ENCODE results near the gene LSM10. TPM values are rescaled to one million over a fixed set of nuclear protein-coding genes. Genes with fewer than 3 reads are reported as not detected.

Gene LSM10
- total and polyA plus RNA-seq, 9 of the 15 experiments (the other 6 are each of a cell fraction or from before 2014, with no cell fraction given): 13.2 to 146 (median 68.9) TPM

DNA sequence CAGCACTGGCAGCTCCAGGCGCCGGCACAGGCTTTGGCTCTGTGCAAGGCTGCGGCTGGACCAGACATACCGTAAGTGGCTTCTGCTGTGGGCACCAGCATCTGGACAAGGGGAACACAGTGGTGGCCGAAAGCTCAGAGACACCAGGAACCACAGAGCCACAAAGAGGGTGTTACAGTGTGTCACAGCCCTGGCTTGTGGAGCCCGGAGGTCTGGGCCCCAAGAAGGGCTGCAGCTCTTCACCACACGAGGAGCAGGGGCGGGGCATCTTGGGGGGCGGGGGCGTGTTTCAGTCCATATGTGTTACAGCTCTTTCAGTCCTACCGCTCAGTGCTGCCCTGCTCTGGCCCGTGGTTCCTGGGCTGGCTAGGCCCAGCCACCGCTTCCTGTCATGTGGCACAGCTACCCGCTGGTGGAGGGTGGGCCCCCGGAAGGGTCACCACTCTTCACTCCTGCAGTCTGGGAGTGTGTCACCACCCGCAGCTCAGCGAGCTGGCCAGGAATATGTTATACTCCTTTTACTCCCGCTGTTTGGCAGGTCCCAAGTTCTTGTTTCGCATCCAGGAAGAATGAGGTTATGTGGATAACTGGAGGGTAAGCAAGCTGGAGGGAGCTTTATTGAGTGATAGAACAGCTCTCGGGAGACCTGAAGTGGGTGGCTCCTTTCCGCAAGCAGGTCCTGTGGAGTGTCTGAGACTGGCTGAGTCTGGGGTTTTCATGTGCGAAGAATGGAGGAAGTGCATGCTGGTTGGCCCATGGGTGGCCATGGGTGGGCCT is 3.3 kb upstream of the LSM10 start (continued):
- TF ChIP-seq, protein P1, sequence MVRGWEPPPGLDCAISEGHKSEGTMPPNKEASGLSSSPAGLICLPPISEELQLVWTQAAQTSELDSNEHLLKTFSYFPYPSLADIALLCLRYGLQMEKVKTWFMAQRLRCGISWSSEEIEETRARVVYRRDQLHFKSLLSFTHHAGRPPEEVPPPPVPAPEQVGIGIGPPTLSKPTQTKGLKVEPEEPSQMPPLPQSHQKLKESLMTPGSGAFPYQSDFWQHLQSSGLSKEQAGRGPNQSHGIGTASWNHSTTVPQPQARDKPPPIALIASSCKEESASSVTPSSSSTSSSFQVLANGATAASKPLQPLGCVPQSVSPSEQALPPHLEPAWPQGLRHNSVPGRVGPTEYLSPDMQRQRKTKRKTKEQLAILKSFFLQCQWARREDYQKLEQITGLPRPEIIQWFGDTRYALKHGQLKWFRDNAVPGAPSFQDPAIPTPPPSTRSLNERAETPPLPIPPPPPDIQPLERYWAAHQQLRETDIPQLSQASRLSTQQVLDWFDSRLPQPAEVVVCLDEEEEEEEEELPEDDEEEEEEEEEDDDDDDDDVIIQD (CRISPR knock-in tag; IDR thresholded peaks at IDR 0.05): no peak
- TF ChIP-seq MTA1 (IDR thresholded peaks at IDR 0.05; ENCODE audit: borderline replicate concordance) (no peak), PRMT5 (CRISPR knock-in tag; IDR thresholded peaks at IDR 0.05) (no peak), ELF4 (CRISPR knock-in tag; IDR thresholded peaks at IDR 0.05) (no peak), NCOA2 (IDR thresholded peaks at IDR 0.05; ENCODE audit: partially characterized antibody in 2 of 2) (no peak), MAZ (CRISPR knock-in tag; conservative IDR thresholded peaks at IDR 0.05 in 1 of 2, IDR thresholded peaks at IDR 0.05 in 1 of 2) (peak in 1 of 2 experiments; percentile 84; a peak in 2 of 4 replicates), ZC3H4 (CRISPR knock-in tag; IDR thresholded peaks at IDR 0.05; ENCODE audit: borderline replicate concordance) (no peak), EP300 (IDR thresholded peaks at IDR 0.05; ENCODE audit: low read length) (peak; percentile 23; the same call in 1 of the 2 replicates), ZFP30 (CRISPR knock-in tag; IDR thresholded peaks at IDR 0.05; ENCODE audit: borderline replicate concordance) (no peak), RFX5 (IDR thresholded peaks at IDR 0.05; ENCODE audit: low read depth, low read length) (no peak), RBM17 (IDR thresholded peaks at IDR 0.05; ENCODE audit: borderline replicate concordance, low read depth, low read length) (no peak), SMAD2 (IDR thresholded peaks at IDR 0.05; ENCODE audit: low read depth, low read length) (no peak), FOXJ2 (tag; IDR thresholded peaks at IDR 0.05) (no peak)
- TF ChIP-seq, protein P2, sequence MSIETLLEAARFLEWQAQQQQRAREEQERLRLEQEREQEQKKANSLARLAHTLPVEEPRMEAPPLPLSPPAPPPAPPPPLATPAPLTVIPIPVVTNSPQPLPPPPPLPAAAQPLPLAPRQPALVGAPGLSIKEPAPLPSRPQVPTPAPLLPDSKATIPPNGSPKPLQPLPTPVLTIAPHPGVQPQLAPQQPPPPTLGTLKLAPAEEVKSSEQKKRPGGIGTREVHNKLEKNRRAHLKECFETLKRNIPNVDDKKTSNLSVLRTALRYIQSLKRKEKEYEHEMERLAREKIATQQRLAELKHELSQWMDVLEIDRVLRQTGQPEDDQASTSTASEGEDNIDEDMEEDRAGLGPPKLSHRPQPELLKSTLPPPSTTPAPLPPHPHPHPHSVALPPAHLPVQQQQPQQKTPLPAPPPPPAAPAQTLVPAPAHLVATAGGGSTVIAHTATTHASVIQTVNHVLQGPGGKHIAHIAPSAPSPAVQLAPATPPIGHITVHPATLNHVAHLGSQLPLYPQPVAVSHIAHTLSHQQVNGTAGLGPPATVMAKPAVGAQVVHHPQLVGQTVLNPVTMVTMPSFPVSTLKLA (conservative IDR thresholded peaks at IDR 0.05): peak; percentile 80 to 85
- TF ChIP-seq, protein P3, sequence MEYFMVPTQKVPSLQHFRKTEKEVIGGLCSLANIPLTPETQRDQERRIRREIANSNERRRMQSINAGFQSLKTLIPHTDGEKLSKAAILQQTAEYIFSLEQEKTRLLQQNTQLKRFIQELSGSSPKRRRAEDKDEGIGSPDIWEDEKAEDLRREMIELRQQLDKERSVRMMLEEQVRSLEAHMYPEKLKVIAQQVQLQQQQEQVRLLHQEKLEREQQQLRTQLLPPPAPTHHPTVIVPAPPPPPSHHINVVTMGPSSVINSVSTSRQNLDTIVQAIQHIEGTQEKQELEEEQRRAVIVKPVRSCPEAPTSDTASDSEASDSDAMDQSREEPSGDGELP (CRISPR knock-in tag; IDR thresholded peaks at IDR 0.05; ENCODE audit: borderline replicate concordance): no peak
- TF ChIP-seq, protein P4, sequence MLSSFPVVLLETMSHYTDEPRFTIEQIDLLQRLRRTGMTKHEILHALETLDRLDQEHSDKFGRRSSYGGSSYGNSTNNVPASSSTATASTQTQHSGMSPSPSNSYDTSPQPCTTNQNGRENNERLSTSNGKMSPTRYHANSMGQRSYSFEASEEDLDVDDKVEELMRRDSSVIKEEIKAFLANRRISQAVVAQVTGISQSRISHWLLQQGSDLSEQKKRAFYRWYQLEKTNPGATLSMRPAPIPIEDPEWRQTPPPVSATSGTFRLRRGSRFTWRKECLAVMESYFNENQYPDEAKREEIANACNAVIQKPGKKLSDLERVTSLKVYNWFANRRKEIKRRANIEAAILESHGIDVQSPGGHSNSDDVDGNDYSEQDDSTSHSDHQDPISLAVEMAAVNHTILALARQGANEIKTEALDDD (IDR thresholded peaks at IDR 0.05): no peak
- TF ChIP-seq, protein P5, sequence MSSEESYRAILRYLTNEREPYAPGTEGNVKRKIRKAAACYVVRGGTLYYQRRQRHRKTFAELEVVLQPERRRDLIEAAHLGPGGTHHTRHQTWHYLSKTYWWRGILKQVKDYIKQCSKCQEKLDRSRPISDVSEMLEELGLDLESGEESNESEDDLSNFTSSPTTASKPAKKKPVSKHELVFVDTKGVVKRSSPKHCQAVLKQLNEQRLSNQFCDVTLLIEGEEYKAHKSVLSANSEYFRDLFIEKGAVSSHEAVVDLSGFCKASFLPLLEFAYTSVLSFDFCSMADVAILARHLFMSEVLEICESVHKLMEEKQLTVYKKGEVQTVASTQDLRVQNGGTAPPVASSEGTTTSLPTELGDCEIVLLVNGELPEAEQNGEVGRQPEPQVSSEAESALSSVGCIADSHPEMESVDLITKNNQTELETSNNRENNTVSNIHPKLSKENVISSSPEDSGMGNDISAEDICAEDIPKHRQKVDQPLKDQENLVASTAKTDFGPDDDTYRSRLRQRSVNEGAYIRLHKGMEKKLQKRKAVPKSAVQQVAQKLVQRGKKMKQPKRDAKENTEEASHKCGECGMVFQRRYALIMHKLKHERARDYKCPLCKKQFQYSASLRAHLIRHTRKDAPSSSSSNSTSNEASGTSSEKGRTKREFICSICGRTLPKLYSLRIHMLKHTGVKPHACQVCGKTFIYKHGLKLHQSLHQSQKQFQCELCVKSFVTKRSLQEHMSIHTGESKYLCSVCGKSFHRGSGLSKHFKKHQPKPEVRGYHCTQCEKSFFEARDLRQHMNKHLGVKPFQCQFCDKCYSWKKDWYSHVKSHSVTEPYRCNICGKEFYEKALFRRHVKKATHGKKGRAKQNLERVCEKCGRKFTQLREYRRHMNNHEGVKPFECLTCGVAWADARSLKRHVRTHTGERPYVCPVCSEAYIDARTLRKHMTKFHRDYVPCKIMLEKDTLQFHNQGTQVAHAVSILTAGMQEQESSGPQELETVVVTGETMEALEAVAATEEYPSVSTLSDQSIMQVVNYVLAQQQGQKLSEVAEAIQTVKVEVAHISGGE (CRISPR knock-in tag; IDR thresholded peaks at IDR 0.05): peak in 2 of 3 experiments; percentile 87 to 99; a peak in 4 of 6 replicates

Measured in K562 (cell line).